HG03175 (cell line): ENCODE data around the gene BAMBI.

Experiments
- ATAC-seq: cut with Tn5 transposase; IDR thresholded peaks from one replicate; pipeline ENCODE4 v1.9.1; 2021; ENCODE audit warnings: mild to moderate bottlenecking, moderate library complexity; ENCODE audit not compliant: unreplicated experiment

The BAMBI gene

DNA sequence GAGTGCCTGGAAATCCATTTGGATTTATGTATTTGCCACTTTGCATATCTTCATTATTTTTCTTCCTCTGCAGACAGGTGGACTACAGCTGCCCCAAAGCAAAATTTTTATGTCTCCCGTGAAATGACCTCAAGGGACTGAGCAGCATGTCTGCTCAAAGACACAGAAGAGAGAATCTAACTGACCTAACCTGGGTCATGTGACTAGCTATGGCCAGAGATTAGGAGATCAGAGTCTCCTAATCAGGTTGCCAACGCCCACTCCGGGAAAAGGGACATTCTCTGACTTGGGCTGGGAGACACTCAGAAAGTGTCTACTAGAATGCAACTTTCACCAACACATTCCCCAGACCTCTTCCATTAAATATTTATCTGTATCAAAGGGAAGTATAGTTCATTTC, 2.5 kb upstream of the BAMBI start:
- ATAC-seq, result no peak

DNA sequence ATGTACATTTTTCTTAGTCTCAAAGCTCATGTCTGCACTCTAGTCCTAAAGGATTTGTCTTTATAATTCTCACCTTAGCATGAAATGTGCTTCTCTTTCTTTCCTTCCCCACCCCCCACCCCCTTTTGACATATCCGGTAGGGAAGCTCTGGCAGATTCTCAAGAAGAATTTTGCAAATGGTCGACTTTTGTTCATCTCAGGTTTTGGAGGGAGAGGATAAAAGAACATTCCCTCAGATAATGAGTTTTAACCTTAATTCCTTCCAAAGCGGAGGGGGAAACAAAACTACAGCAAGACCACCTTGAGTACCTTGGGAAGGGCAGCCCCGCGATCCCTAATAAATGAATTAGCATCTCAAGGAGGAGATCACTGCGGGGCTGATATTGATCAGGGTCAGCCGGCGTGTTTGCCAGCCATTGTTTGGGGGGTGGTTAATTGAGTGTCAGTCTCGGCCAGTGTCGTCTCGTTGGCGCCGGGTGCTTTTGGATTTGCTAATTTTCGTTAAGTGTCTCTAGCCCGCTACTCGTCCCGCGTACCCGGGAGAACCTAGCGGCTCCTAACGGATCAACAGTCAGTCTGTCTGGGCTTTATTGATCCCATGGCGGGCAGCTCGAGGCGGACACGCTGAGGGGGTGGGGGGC, 874 bp upstream of the BAMBI start:
- peak; percentile 1 for ATAC-seq

DNA sequence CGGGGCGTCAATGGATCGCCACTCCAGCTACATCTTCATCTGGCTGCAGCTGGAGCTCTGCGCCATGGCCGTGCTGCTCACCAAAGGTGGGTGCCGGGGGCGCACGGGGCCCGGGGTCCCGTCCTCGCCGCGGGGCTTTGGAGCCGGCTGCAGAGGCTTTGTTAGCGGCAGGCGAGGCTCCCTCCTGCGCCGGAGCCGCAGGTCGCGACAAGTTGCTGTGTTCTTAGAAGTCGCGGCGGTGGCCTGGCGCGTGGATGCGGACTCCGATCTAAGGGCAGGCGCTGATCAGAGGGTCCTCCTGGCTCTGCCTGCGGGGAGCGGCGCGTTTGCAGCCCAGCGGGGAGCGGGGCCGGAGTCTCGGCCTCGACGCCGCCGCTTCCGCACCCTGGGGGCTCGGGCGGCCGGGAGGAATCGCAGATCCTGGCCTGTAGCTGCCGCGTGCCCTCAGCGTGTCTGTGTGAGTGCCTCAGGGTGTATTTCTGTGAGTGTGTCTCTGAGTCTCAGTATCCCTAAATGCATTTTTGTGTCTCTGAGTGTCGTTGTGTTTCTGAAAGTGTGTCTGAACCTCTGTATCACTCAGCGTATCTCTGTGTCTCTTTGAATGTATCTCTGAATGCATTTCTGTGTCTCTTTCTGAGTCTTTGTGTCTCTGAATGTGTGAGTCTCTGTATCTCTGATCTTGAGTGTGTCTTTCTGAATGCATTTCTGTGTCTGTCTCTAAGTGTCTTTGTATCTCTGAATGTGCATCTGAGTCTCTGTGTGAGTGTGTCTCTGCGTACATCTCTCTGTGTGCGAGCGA, 766 bp downstream of the BAMBI start:
- ATAC-seq, result no peak

DNA sequence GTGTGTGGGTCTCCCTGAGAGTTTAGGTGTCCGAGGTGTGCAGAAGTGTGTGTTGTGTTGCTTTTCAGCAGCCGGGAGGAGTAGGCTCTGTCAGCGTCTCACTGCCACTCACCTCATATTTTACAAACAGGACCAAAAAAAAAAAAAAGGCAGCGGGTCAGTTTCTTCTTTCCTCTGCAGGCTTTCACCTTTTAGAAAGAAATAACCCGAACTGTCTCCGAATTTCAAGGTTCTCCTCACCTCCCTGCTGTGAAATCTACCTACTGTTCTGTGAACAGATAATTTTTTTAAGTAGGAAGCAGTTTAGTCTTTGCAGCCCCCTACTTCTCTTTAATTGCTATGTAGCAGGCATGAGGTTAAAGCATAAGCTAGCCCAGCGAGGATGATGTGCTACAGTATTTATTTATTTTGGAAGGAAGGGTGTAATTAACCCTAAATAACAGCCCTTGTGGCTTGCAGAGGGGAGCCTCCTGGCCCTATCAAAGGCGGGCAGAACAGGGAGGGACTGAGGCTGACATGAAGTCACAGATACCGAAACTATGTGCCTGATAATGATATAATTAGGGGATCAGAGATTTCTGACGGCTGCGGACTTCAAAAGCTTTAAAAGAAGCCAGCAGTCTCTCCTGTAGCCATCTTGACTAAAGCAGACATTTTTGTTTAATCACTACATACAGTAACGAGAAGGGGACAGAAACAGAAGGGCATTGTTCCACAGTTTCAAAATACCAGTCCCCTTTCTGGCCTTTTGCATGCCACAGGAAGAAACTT, 1.6 kb downstream of the BAMBI start:
- ATAC-seq, result no peak

DNA sequence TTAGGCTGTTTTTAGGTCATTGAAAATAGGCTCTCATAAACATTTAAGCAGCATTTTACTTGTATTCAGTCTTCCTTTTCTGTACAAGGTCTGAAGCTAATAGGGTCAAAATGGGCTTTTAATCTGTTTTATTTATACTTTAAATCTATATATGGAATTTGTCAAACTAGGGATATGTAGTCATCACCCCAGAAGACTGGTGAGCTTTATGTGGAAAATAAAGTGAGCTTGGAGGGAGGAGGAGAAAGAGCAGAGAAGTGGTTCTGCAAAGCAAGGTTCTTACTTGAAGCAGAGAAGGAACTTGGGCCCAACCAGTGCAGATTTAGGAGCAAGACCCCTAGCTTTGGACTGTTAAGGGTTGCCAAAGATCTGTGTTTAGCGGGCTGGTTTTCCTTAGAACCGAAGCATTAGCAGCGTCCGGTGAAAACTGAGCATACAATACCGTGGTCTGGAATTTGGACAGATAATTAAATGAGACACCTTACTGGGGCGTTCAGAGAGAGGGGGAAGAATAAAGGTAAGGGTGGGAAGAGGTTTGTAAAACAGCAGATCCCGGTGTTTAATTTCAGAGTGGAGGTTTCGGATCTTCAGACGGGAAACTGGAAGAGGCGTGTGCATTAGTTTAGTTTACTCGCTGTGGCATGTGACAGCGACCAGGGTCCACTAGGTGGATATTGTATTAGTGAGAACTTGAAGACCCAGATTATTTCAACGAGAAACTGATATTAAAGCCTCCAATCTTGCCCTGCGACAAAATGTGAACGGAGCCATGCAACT, 2.4 kb downstream of the BAMBI start:
- no peak for ATAC-seq

DNA sequence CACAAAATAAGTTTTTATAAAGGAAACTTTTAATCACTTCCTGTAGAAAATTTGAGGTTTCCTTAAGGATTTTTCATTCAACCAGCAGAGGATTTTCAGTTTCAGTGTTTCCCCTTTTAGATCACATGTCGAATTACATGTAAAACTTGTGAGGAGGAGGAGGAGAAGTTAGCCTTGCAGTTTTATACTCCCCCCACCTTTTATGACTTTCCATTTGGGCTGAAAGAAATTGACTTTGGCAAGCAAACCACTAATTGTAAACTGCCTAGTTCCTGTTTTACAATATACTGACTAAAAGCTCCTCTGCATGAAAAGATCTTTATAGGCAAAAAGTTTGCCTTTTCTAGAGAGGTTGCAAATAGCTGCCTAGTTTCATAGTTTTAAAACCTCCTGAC, 3.0 kb downstream of the BAMBI start:
- ATAC-seq, result no peak

DNA sequence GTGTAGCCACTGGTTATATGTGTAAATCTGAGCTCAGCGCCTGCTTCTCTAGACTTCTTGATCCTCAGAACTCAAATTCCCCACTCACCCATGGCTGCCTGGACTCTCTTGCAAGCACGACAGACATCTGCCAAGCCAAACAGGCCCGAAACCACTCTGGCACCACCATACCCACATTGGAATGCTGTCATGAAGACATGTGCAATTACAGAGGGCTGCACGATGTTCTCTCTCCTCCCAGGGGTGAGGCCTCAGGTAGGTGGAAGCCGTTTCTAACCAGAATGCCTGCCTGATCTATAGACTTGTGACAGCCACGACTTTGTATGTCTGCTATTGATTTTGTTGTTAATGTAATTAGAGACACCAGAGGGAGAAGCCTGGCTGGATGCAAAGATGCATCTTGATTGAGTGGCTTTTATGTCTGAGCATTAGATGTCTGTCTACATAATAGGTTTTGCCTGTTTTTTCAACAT, 4.0 kb downstream of the BAMBI start:
- no peak for ATAC-seq

DNA sequence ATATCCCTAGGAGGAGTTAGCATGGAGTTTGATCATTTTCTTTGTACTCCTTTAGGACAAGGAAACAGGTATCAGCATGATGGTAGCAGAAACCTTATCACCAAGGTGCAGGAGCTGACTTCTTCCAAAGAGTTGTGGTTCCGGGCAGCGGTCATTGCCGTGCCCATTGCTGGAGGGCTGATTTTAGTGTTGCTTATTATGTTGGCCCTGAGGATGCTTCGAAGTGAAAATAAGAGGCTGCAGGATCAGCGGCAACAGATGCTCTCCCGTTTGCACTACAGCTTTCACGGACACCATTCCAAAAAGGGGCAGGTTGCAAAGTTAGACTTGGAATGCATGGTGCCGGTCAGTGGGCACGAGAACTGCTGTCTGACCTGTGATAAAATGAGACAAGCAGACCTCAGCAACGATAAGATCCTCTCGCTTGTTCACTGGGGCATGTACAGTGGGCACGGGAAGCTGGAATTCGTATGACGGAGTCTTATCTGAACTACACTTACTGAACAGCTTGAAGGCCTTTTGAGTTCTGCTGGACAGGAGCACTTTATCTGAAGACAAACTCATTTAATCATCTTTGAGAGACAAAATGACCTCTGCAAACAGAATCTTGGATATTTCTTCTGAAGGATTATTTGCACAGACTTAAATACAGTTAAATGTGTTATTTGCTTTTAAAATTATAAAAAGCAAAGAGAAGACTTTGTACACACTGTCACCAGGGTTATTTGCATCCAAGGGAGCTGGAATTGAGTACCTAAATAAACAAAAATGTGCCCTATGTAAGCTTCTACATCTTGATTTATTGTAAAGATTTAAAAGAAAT, 4.8 kb downstream of the BAMBI start:
- no peak for ATAC-seq

DNA sequence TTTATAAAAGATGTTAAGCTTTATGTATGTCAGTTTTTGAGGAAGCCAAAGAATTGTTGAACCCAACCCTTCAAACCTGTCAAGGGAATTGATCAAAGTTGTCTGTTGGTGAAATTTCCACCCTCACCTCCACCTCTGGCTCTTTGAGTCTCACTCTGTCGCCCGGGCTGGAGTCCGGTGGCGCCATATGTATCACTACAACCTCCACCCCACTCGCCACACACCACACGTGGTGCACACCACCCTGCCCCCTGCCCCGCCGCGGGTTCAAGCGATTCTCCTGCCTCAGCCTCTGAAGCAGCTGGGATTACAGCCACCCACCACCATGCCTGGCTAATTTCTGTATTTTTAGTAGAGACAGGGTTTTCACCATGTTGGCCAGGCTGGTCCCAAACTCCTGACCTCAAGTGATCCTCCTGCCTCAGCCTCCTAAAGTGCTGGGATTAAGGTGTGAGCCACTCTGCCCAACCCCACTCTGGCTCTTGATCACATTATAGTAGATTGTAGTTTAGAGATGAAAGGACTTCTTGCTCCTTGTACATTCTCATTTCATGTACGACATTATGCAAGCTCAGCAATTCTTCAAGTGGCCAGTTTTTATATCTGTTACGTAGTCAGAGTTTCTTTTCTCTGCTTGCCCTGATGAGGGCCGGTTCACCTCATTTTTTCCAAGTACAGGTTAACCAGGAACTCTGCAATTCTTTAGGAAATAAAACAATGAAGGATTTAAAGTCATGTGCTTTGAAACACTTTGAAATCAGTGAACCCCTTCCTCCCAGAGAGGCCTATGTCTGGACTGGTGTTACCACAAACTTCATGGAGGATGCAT, 7.0 kb downstream of the BAMBI start:
- no peak for ATAC-seq

DNA sequence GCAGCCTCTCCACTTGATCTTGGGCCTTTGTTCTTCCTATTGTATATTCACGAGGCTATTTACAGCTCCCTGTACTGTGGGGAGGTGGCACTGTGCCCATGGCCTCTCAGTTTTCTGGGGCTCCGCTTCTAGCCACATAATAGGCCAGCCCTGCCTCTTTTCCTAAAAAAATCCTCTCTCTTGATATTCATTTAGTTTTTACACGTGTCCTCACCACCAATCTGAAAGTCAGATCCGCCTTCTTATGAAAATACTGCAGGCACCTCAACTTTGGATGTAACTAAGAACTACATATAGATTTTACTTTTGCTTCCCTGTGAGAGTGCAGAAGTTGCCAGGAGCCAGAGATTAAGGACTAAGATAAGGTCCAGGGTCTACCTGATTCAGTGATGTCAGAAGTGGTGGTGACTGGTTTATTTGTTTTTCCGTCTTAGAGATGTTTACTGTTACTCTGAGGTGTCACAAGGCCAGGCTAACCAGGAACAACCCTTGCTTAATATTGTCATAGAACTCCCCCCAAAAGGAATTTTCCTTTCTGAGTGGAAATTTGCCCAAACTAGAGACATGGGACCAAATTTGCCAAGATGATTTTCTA, 7.8 kb downstream of the BAMBI start:
- ATAC-seq, result no peak

DNA sequence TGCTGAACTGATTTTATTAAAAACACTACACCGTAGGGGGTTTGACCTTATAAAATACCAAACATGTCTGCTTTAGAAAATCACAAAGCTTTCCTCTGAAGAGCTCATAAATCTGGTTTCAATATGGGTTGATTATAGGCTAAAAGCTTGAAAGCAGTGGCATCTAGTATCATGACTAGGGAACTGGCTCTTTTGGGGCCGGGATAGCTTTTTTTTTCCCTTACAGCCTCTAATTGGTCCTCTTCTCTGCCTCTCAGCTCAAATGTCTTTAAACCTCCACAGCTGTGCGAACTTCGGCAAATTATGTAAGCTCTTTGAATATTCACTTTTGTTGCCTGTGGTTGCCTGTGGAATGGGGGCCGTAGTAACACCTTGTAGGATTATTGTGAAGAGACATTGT, 8.4 kb downstream of the BAMBI start:
- no peak for ATAC-seq

DNA sequence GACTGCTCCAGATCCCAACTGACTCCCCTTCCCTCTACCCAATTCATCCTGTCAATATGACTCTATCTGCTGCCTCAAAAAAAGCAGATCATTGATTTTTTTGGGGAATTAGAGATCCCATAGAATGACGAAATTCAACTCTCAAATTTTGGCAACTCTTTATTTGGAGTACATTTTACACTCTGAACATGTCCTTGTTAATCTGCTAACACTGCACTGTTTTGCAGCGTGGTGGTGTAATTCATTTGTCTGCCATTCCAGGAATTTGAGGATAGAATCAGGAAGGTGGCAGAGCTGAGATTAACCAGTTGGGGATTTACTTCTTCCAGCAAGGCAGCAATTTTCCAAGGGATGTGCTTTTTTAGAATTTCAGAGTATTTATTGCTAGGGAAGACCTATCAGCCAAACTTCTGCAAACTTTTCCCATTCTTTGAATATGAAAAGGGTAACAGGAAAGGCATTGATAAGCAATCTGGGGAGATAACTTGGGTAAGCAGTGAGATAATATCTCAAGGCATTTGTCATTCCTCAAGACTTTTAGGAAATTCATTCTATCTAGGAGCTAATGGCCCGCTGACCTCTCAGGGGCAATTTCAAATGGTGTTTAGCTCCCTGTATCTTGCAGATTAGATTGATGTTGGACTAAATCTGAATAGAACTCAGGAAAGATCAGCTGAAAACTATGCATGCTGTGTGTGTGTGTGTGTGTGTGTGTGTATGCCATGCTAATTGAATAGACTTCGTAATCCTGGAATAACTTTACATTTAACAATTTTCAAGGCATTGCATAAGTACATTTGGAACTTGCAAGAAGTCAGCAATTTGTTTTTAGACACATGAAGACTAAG, 9.7 kb downstream of the BAMBI start:
- ATAC-seq, result no peak

DNA sequence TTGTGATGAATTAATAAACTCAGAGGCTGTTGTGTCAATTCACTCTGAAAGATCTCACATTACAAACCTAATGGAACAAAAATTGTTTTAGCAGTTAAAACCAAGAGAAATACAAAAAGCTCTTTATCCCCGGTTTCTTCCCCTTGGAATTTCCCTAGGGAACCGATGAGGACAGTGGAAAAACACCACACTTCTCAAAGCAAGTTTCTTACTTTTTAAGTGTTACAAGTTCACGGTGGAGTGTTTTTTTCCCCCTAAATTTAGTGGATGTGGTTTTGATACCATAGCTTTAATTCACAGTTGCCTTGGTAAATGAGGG, 10.3 kb downstream of the BAMBI start:
- no peak for ATAC-seq

DNA sequence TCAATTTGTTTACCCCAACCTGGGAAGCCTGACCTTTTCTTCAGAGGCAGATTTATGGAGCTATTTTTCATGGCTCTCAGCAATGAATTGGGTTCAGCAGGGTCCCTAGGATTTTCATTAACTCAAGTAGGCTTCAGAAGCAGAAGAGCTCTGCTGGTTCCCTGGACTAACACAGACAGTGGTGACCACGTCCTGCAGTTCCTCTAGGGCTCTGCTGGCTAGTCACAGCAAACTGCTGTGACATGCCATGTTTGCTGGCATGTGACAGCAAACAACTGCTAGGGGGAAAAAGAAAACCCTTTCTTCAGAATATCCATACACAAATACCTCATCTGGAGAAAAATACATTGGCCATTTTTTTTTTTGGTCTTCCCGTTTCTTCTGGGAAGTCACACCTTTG, 13.2 kb downstream of the BAMBI start:
- ATAC-seq, result no peak

DNA sequence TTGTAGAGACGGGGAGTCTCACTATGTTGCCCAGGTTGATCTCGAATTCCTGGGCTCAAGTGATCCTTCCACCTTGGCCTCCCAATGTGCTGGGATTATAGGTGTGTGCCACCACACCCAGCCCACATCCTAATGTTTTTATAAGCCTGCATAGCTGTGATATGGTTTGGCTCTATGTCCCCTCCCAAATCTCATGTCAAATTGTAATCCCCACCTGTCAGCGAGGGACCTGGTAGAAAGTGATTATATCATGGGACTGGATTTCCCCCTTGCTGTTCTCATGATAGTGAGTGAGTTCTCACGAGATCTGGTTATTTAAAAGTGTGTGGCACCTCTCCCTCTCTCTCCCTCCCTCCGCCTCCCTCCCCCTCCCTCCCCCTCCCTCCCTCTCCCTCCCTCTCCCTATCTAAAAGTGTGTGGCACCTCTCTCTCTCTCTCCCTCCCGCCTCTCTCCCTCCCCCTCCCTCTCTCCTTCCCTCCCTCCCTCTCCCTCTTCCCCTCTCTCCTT, 13.9 kb downstream of the BAMBI start:
- ATAC-seq, result no peak

DNA sequence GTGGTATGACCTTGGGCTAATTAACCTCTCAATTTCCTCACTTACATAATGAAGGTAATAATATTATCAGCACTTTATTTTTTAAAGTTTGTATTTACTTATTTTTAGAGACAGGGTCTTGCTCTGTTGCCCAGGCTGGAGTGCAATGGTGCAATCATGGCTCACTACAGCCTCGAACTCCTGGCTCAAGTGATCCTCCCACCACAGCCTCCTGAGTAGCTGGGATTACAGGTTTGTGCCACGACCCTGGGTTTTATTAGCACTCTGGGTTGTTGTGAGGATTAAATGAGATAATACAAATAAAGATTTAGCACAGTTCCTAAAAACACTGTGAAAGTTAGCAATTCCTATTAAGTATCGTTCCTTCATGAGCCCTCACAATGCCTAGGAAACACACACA, 14.7 kb downstream of the BAMBI start:
- no peak for ATAC-seq

DNA sequence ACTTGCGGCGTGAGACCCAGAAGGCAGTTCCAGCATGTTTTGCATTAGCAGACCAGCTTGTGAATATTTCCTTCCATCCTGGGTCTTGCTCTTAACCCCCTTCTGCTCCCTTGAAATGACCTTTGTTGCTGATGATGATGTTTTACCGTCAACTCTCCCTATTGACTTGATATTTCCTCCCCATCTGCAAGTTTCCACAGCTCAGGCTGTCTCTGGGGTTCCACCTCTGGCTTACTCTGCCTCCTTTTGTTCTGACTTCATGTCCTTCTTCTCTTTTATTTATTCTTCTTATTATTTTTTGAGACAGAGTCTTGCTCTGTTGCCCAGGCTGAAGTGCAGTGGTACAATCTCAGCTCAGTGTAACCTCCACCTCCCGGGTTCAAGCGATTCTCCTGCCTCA, 17.2 kb downstream of the BAMBI start:
- ATAC-seq, result no peak

DNA sequence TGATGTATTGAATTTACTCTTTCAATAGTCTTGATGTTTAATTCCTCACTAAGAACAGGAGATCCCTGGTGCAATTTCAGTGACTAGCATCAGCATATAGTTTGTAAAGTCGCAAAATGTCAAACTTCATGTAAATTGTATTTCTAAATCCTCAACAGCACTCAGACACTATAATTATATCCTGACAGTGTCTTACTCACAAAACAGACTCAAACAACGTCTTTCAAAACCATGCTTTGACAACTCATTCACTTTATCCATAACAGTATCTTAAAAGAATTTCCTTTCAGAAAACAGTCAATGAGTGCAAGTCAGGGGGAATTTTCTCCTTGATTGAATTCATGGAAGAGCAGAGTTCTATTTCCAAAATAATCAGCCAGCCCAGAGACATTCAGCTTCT, 20.8 kb downstream of the BAMBI start:
- no peak for ATAC-seq
